ENCODE data around the gene FAM170B.

DNA sequence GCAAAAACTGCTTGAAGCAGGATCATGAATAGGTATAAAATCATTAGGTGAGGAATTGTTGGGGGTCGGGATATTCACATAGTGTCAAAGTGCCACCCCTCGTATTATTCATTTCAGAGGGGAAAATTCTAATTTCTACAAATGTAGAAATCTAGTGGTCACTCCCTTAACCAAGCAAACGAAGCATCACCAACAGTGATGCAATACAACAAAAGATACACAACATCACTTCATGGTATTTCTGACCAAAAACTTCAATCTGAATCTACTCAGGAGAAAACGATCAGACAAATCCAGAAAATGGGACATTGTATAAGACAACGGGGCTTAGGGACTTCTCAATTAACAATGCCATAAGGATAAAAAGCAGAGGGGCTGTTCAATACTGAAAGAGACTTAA is 26.3 kb upstream of the FAM170B start:
- TF ChIP-seq, protein P1, sequence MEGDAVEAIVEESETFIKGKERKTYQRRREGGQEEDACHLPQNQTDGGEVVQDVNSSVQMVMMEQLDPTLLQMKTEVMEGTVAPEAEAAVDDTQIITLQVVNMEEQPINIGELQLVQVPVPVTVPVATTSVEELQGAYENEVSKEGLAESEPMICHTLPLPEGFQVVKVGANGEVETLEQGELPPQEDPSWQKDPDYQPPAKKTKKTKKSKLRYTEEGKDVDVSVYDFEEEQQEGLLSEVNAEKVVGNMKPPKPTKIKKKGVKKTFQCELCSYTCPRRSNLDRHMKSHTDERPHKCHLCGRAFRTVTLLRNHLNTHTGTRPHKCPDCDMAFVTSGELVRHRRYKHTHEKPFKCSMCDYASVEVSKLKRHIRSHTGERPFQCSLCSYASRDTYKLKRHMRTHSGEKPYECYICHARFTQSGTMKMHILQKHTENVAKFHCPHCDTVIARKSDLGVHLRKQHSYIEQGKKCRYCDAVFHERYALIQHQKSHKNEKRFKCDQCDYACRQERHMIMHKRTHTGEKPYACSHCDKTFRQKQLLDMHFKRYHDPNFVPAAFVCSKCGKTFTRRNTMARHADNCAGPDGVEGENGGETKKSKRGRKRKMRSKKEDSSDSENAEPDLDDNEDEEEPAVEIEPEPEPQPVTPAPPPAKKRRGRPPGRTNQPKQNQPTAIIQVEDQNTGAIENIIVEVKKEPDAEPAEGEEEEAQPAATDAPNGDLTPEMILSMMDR (conservative IDR thresholded peaks at IDR 0.05; ENCODE audit: low read depth, low read length), result no peak
- TF ChIP-seq POLR2A (IDR thresholded peaks at IDR 0.05; ENCODE audit: low read depth, low read length) (no peak), CEBPB (IDR thresholded peaks at IDR 0.05; ENCODE audit: low read depth, low read length) (peak; percentile 73), RAD21 (IDR thresholded peaks at IDR 0.05; ENCODE audit: low read length) (no peak), MAFK (IDR thresholded peaks at IDR 0.05; ENCODE audit: low read depth, low read length) (no peak), BHLHE40 (IDR thresholded peaks at IDR 0.05; ENCODE audit: low read depth, low read length) (no peak), SMC3 (IDR thresholded peaks at IDR 0.05; ENCODE audit: low read depth, low read length) (no peak), MAZ (IDR thresholded peaks at IDR 0.05; ENCODE audit: borderline replicate concordance, low read depth, low read length) (no peak), RFX5 (IDR thresholded peaks at IDR 0.05; ENCODE audit: low read depth, low read length) (no peak), MXI1 (IDR thresholded peaks at IDR 0.05; ENCODE audit: borderline replicate concordance, low read depth, low read length) (no peak), RCOR1 (IDR thresholded peaks at IDR 0.05; ENCODE audit: insufficient replicate concordance, low read length) (no peak)
- TF ChIP-seq, protein P2, sequence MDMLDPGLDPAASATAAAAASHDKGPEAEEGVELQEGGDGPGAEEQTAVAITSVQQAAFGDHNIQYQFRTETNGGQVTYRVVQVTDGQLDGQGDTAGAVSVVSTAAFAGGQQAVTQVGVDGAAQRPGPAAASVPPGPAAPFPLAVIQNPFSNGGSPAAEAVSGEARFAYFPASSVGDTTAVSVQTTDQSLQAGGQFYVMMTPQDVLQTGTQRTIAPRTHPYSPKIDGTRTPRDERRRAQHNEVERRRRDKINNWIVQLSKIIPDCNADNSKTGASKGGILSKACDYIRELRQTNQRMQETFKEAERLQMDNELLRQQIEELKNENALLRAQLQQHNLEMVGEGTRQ (IDR thresholded peaks at IDR 0.05; ENCODE audit: low read depth, low read length), result no peak

Measured in IMR-90 (cell line).